AG04449 (cell line): ENCODE results near the gene ETV7.

Experiments used
- CTCF ChIA-PET: fragments of 350-600 bp; formaldehyde crosslinking; extraction: SDS; loops from one replicate; lab custom pipeline; 2021; ENCODE audit warnings: antibody characterized with exemption; lab: Yijun Ruan, JAX
- POLR2A ChIA-PET: fragments of 400-600, 350-600 bp; formaldehyde crosslinking; extraction: SDS; loops from one replicate; lab custom pipeline; 2020; ENCODE audit warnings: antibody characterized with exemption, inconsistent platforms; lab: Yijun Ruan, JAX
- DNase-seq: peaks from one replicate; pipeline ENCODE4 v3.0.0-alpha.2; 2010; ENCODE audit warnings: low read depth, low spot score
- H3K4me3 ChIP-seq: 2 replicates; pipeline ENCODE4 v1.5.1; 2011; ENCODE audit warnings: low read depth, mild to moderate bottlenecking, control low read depth, low read length
- TF ChIP-seq, protein P1 (sequence below): IDR thresholded peaks from one replicate; pipeline ENCODE4 v1.5.1; 2011; ENCODE audit warnings: mild to moderate bottlenecking, moderate library complexity, low read length, control low read depth, inconsistent platforms; ENCODE audit not compliant: insufficient read depth; ENCODE audit errors: missing control alignments

Gene ETV7

GRCh38 chr6:36323062-36323461 is 64.4 kb downstream of the ETV7 start:
- CTCF ChIA-PET: interaction anchor here (1.0 to 25.2 kb wide), 3 partner anchors 17 to 38 kb away, joined by 3 to 405 read pairs (median 41); no protein-coding TSS in a partner anchor
- POLR2A ChIA-PET: no interaction called here
- H3K4me3 ChIP-seq: no peak overlapping the region
- DNase-seq: no peak
- TF ChIP-seq, protein P1, sequence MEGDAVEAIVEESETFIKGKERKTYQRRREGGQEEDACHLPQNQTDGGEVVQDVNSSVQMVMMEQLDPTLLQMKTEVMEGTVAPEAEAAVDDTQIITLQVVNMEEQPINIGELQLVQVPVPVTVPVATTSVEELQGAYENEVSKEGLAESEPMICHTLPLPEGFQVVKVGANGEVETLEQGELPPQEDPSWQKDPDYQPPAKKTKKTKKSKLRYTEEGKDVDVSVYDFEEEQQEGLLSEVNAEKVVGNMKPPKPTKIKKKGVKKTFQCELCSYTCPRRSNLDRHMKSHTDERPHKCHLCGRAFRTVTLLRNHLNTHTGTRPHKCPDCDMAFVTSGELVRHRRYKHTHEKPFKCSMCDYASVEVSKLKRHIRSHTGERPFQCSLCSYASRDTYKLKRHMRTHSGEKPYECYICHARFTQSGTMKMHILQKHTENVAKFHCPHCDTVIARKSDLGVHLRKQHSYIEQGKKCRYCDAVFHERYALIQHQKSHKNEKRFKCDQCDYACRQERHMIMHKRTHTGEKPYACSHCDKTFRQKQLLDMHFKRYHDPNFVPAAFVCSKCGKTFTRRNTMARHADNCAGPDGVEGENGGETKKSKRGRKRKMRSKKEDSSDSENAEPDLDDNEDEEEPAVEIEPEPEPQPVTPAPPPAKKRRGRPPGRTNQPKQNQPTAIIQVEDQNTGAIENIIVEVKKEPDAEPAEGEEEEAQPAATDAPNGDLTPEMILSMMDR: no peak

DNA sequence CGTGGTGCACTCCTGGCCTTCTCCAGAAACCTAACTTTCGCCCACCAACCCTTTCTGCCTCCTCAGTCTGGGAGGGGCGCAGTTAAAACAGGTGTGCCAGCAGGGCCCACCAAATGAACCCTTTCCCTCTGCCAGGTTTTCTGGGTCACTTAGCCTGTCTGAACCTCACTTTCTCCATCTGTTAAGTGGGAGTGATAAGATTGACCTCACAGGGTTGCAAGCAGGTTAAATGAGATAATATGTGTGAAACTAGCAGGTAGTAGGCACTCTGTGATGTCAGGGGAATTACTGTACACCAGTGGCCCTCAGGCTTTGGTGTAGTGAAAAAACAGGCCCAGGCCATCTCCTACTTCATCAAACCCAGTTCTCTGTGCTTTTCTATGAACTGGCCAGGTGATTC is 64.9 kb downstream of the ETV7 start:
- TF ChIP-seq, protein P1: no peak
- ChIA-PET POLR2A (no interaction called here), CTCF (interaction anchor here (1.0 to 25.2 kb wide), 3 partner anchors 18 to 38 kb away, joined by 3 to 405 read pairs (median 41); no protein-coding TSS in a partner anchor)
- no peak overlapping the region for H3K4me3 ChIP-seq
- no peak for DNase-seq

DNA sequence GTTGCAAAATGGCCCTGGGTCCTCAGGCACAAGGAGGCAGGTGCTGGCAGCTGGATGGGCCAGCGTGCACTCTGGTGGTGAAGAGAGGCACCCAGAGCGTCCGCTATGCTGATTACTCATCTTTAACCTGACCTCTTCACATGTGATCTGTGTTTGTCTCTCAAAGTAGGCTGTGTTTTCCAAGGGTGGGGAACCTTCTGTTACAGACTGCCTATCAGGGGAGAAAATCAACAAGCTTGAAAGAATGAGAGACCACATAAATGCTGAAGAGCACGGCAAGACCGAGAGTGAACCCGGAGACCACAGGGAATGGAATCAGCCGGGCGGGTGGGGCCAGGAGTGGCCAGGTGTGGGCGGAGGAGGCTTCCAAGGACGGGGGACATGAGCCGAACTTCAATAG is 67.0 kb downstream of the ETV7 start:
- no peak overlapping the region for H3K4me3 ChIP-seq
- ChIA-PET CTCF (interaction anchor here (0.9 to 25.2 kb wide), 5 partner anchors 20 to 41 kb away, joined by 3 to 405 read pairs (median 6); no protein-coding TSS in a partner anchor), POLR2A (no interaction called here)
- no peak for DNase-seq
- TF ChIP-seq, protein P1: no peak

DNA sequence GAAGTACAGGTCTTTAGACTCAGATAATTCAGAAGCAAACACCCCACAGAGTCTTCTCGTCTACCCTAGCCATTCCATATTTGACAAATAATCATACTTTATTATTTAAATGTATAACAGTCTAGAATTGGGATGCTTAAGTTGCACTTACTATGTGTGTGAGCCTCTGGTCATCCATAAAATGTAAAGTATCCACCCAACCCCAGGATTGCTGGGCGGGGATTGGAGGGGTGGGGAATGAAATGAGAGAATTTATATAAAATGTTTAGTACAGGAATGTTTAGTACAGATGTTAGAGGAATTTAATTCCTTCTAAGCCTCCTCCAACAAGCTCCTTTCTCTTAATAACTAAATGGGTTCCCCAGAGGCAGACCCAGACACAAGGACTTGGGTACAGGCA is 67.6 kb downstream of the ETV7 start:
- DNase-seq: no peak
- CTCF ChIA-PET: interaction anchor here (1.1 to 25.2 kb wide), 5 partner anchors 14 to 41 kb away, joined by 3 to 405 read pairs (median 6); no protein-coding TSS in a partner anchor
- TF ChIP-seq, protein P1: no peak
- H3K4me3 ChIP-seq: no peak overlapping the region
- POLR2A ChIA-PET: no interaction called here

GRCh38 chr6:36319436-36319762 is 68.1 kb downstream of the ETV7 start:
- no peak for DNase-seq
- CTCF ChIA-PET: interaction anchor here (1.1 to 25.2 kb wide), 5 partner anchors 14 to 42 kb away, joined by 3 to 405 read pairs (median 6); no protein-coding TSS in a partner anchor
- POLR2A ChIA-PET: no interaction called here
- no peak overlapping the region for H3K4me3 ChIP-seq
- TF ChIP-seq, protein P1: no peak

DNA sequence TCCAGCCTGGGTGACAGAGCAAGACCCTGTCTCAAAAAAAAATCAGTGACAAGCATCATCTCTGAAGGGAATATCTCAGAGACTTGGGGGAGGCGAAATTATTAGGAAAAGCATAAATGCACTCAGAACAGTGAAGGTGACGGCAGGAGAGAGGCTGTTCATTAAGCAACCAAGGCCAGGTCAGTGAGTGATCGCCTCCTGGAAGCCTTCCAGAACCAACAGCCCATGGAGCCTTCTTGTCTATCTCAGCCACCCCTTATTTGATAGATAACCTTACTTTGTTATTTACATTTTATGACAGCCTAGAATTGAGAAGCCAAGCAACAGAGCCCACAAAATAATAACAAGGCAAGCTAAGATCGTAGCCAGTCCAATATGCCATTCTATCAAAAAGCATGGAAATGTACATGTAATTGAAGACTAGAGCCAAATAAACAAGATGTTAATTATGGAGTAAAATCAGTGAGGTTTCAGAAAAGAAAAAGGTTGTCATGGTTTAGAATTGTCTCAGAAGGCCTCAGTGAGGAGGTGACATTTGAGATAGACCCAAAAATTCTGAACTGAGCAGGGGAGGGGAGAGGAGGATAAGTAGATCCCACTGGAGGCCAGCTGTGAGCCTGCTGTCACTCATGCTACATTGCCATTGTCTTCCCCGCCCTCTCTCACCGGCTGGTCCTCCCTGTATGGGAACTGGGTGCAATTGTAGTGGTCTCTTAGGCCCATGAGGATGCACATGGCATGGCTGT is 68.6 kb downstream of the ETV7 start:
- no peak overlapping the region for H3K4me3 ChIP-seq
- ChIA-PET POLR2A (interaction anchor here (0.6 kb wide), 2 partner anchors 22 to 40 kb away, joined by 3 read pairs; no protein-coding TSS in a partner anchor), CTCF (interaction anchor here (0.5 to 25.2 kb wide), 6 partner anchors 13 to 615 kb away, joined by 3 to 405 read pairs (median 5); no protein-coding TSS in a partner anchor)
- TF ChIP-seq, protein P1: no peak
- DNase-seq: no peak
